Stomach (tissue), 4 donors: Measurements from ENCODE around the gene MYB.

Experiments used
- EP300 ChIP-seq: sonication (generic); formaldehyde crosslinking; IDR thresholded peaks from one replicate; pipeline ENCODE4 v1.6.1; 2017; ENCODE audit warnings: antibody characterized with exemption
- POLR2A ChIP-seq, 4 donors: fragments of 450-650 bp; IDR thresholded peaks; one replicate each; pipeline ENCODE4 v1.6.1; 2016; ENCODE audit warnings: antibody characterized with exemption in 4 of 4, control low read depth in 2 of 4, mild to moderate bottlenecking in 1 of 4, moderate library complexity in 1 of 4
- POLR2AphosphoS5 ChIP-seq, 3 donors: sonication (generic); formaldehyde crosslinking; IDR thresholded peaks; one replicate each; pipeline ENCODE4 v1.6.1; 2016; ENCODE audit warnings: antibody characterized with exemption in 3 of 3
- TF ChIP-seq, protein P1 (sequence below), 7 experiments: fragments of 450-650 bp in 4 of 7; fragments of 200-600 bp in 3 of 7; sonication (generic) in 3 of 7; IDR thresholded peaks; one replicate each; pipeline ENCODE4 v1.5.1; 2016 to 2019; ENCODE audit warnings: antibody characterized with exemption in 7 of 7, control low read depth in 2 of 7, mild to moderate bottlenecking in 1 of 7

DNA sequence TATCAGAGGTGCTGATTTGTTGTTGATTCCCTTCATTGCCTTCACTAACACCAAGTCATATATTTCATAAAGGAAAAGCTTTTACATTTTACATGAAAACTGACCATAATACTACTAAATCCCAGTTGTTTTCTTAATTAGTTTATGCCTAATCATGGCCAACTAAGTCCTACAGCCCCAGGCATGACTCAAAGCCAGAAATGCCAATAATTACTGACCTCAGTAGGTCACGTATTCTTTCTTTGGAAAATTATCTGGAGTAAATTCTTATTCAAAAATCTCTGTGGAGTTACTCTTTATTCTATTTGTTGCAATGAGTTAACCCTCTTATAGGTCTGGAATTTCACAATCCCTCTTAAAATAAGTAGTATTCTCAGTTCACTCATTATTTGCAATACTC is 13.5 kb upstream of the MYB start:
- TF ChIP-seq POLR2A (IDR thresholded peaks at IDR 0.05) = no peak
- TF ChIP-seq, protein P1, sequence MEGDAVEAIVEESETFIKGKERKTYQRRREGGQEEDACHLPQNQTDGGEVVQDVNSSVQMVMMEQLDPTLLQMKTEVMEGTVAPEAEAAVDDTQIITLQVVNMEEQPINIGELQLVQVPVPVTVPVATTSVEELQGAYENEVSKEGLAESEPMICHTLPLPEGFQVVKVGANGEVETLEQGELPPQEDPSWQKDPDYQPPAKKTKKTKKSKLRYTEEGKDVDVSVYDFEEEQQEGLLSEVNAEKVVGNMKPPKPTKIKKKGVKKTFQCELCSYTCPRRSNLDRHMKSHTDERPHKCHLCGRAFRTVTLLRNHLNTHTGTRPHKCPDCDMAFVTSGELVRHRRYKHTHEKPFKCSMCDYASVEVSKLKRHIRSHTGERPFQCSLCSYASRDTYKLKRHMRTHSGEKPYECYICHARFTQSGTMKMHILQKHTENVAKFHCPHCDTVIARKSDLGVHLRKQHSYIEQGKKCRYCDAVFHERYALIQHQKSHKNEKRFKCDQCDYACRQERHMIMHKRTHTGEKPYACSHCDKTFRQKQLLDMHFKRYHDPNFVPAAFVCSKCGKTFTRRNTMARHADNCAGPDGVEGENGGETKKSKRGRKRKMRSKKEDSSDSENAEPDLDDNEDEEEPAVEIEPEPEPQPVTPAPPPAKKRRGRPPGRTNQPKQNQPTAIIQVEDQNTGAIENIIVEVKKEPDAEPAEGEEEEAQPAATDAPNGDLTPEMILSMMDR (IDR thresholded peaks at IDR 0.05) = no peak
- TF ChIP-seq EP300 = no peak
- no peak for TF ChIP-seq POLR2AphosphoS5 (IDR thresholded peaks at IDR 0.05)
